Nephron progenitor cell (in vitro differentiated cells): ENCODE measurements around the gene C14orf119.

Experiments
- DNase-seq: peaks from one replicate; pipeline ENCODE4 v3.0.0; 2021
- H3K27ac Mint-ChIP-seq: 2 replicates; pipeline ENCODE4 v1.8.0; 2021; ENCODE audit warnings: mild to moderate bottlenecking, moderate library complexity, mixed read lengths
- H3K27me3 Mint-ChIP-seq: 2 replicates; pipeline ENCODE4 v1.8.0; 2021; ENCODE audit warnings: mild to moderate bottlenecking, low read depth, mixed read lengths; ENCODE audit not compliant: poor library complexity
- H3K36me3 Mint-ChIP-seq: 2 replicates; pipeline ENCODE4 v1.8.0; 2021; ENCODE audit warnings: low read depth, mixed read lengths
- H3K4me1 Mint-ChIP-seq: 2 replicates; pipeline ENCODE4 v1.8.0; 2021; ENCODE audit warnings: mixed read lengths
- H3K4me3 Mint-ChIP-seq: 2 replicates; pipeline ENCODE4 v1.8.0; 2021; ENCODE audit warnings: mild to moderate bottlenecking, moderate library complexity, mixed read lengths
- H3K9me3 Mint-ChIP-seq: 2 replicates; pipeline ENCODE4 v1.8.0; 2021; ENCODE audit warnings: mild to moderate bottlenecking, moderate library complexity, mixed read lengths
- CTCF ChIP-seq: fragments of 200-600 bp; sonication (generic); IDR thresholded peaks from 2 replicates; pipeline ENCODE4 v1.5.0; 2021; ENCODE audit warnings: antibody characterized with exemption

C14orf119 gene

GRCh38 chr14:23067847-23068788, 27.2 kb upstream of the C14orf119 start:
- TF ChIP-seq CTCF = no peak
- Mint-ChIP-seq H3K27ac (no peak overlapping the region), H3K4me3 (peak overlapping the region; percentile 97), H3K27me3 (no peaks in the 10 kb centered on the region), H3K9me3 (no peaks in the 10 kb centered on the region), H3K4me1 (peaks cover 75% of the 10 kb centered on the region), H3K36me3 (peaks cover 62% of the 10 kb centered on the region)
- no peak for DNase-seq

GRCh38 chr14:23068789-23069412, 26.4 kb upstream of the C14orf119 start:
- peak overlapping the region; percentile 97 for H3K4me3 Mint-ChIP-seq
- H3K27ac Mint-ChIP-seq = peak overlapping the region; percentile 96
- H3K36me3 Mint-ChIP-seq = peaks cover 57% of the 10 kb centered on the region
- peak; percentile 98 for TF ChIP-seq CTCF
- H3K4me1 Mint-ChIP-seq = peaks cover 70% of the 10 kb centered on the region
- peak; percentile 82 for DNase-seq
- no peaks in the 10 kb centered on the region for H3K27me3 Mint-ChIP-seq
- H3K9me3 Mint-ChIP-seq = no peaks in the 10 kb centered on the region

- Mint-ChIP-seq H3K4me3 (peak overlapping the region; percentile 97), H3K27me3 (no peaks in the 10 kb centered on the region), H3K27ac (peak overlapping the region; percentile 96), H3K4me1 (peaks cover 66% of the 10 kb centered on the region), H3K36me3 (peaks cover 57% of the 10 kb centered on the region), H3K9me3 (no peaks in the 10 kb centered on the region)
- TF ChIP-seq CTCF = no peak
- DNase-seq = no peak
These were observed 25.9 kb upstream of the C14orf119 start for GRCh38 chr14:23069413-23069806.

- Mint-ChIP-seq H3K4me3 (peak overlapping the region; percentile 97), H3K36me3 (peaks cover 55% of the 10 kb centered on the region), H3K9me3 (no peaks in the 10 kb centered on the region), H3K27me3 (no peaks in the 10 kb centered on the region), H3K27ac (peak overlapping the region; percentile 97), H3K4me1 (peaks cover 68% of the 10 kb centered on the region)
- no peak for DNase-seq
- TF ChIP-seq CTCF = no peak
These were observed 24.8 kb upstream of the C14orf119 start for GRCh38 chr14:23070262-23071129.

GRCh38 chr14:23071244-23071920, 23.9 kb upstream of the C14orf119 start:
- Mint-ChIP-seq H3K36me3 (peaks cover 52% of the 10 kb centered on the region), H3K4me3 (peak overlapping the region; percentile 97), H3K27ac (peak overlapping the region; percentile 97), H3K4me1 (peaks cover 60% of the 10 kb centered on the region), H3K9me3 (no peaks in the 10 kb centered on the region), H3K27me3 (no peaks in the 10 kb centered on the region)
- TF ChIP-seq CTCF = no peak
- peak; percentile 78 for DNase-seq
